HG03469 (cell line): ENCODE data around the gene ZNF511.
"Not testable (repeated sequence)": the region's sequence is repeated elsewhere in the genome, so short reads cannot be mapped to it uniquely, and the experiment has no call there.

Experiments used
- ATAC-seq: cut with Tn5 transposase; IDR thresholded peaks from one replicate; pipeline ENCODE4 v1.9.1; 2021; ENCODE audit warnings: mild to moderate bottlenecking, moderate library complexity, moderate number of reproducible peaks; ENCODE audit not compliant: unreplicated experiment

Gene ZNF511

GRCh38 chr10:133312769-133313145, 4.0 kb downstream of the ZNF511 start:
- no peak for ATAC-seq

- no peak for ATAC-seq
Observed at GRCh38 chr10:133313192-133313591, 4.5 kb downstream of the ZNF511 start.

GRCh38 chr10:133314911-133315310, 6.2 kb downstream of the ZNF511 start:
- no peak for ATAC-seq

- no peak for ATAC-seq
Observed at GRCh38 chr10:133315847-133316246, 7.1 kb downstream of the ZNF511 start.

GRCh38 chr10:133316266-133316665, 7.6 kb downstream of the ZNF511 start:
- ATAC-seq = no peak

GRCh38 chr10:133316732-133317131, 8.0 kb downstream of the ZNF511 start:
- no peak for ATAC-seq

- no peak for ATAC-seq
Observed at GRCh38 chr10:133318494-133319127, 9.9 kb downstream of the ZNF511 start.

- not testable (repeated sequence) for ATAC-seq
Observed at GRCh38 chr10:133320852-133321422, 12.2 kb downstream of the ZNF511 start.

GRCh38 chr10:133322064-133322709, 13.5 kb downstream of the ZNF511 start:
- not testable (repeated sequence) for ATAC-seq

- no peak for ATAC-seq
Observed at GRCh38 chr10:133324198-133324792, 15.6 kb downstream of the ZNF511 start.

- ATAC-seq = no peak
Observed at GRCh38 chr10:133324857-133325260, 16.1 kb downstream of the ZNF511 start.

GRCh38 chr10:133325440-133326222, 16.9 kb downstream of the ZNF511 start:
- ATAC-seq = no peak

GRCh38 chr10:133326223-133326551, 17.5 kb downstream of the ZNF511 start:
- ATAC-seq = no peak

- no peak for ATAC-seq
Observed at GRCh38 chr10:133326745-133327650, 18.3 kb downstream of the ZNF511 start.

GRCh38 chr10:133327651-133328357, 19.1 kb downstream of the ZNF511 start:
- no peak for ATAC-seq

GRCh38 chr10:133328358-133329343, 19.9 kb downstream of the ZNF511 start:
- no peak for ATAC-seq

GRCh38 chr10:133329491-133330202, 20.9 kb downstream of the ZNF511 start:
- ATAC-seq = peak; percentile 65
